ENCODE data around the gene HHIPL1.

DNA sequence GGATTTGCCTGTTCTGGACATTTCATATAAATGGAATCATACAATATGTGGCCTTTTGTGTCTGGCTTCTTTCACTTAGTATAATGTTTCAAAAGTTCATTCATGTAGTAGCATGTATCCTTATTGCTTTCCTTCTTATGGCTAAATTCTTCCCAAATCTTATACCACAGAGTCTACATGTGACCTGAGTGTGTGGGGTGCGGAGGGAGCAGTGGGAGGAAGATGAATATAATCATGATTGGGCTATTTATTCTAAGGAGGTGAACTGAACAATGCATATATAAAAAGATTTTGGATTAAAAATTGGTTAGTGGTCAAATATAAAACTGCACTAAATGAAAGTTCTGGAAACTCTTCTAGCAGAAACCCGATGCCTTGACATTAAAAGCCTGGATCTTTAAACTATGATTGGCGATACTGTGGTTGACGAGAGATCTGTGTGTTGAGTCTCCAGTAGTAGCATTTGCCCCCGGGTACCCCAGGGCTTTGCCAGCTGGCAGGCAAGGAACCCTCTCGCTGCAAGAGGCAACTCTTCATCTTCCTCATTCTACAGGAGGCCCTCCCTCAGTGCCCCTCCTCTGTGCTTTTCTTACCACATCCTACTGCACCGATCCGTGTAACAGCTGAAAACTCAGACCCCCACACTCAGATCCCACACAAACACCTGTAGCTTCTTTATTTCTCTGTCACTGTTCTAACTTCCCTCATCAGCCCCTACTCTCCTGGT lies 41.8 kb downstream of the HHIPL1 start:
- TF ChIP-seq, protein P1, sequence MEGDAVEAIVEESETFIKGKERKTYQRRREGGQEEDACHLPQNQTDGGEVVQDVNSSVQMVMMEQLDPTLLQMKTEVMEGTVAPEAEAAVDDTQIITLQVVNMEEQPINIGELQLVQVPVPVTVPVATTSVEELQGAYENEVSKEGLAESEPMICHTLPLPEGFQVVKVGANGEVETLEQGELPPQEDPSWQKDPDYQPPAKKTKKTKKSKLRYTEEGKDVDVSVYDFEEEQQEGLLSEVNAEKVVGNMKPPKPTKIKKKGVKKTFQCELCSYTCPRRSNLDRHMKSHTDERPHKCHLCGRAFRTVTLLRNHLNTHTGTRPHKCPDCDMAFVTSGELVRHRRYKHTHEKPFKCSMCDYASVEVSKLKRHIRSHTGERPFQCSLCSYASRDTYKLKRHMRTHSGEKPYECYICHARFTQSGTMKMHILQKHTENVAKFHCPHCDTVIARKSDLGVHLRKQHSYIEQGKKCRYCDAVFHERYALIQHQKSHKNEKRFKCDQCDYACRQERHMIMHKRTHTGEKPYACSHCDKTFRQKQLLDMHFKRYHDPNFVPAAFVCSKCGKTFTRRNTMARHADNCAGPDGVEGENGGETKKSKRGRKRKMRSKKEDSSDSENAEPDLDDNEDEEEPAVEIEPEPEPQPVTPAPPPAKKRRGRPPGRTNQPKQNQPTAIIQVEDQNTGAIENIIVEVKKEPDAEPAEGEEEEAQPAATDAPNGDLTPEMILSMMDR (IDR thresholded peaks at IDR 0.05; ENCODE audit: extremely low read depth in 1 of 2, insufficient read depth in 1 of 2, low read depth in 1 of 2, low read length in 2 of 2): no peak
- TF ChIP-seq POLR2A (IDR thresholded peaks at IDR 0.05; ENCODE audit: low read depth, low read length): no peak
- TF ChIP-seq FOS (IDR thresholded peaks at IDR 0.05; ENCODE audit: borderline replicate concordance, insufficient read depth, low read length): no peak
- no peak for TF ChIP-seq MYC (IDR thresholded peaks at IDR 0.05; ENCODE audit: low read depth, low read length)

All from endothelial cell of umbilical vein (primary cell).